Head of caudate nucleus (tissue), 42 donors: ENCODE data around the gene PRR30.

Experiments
- DNase-seq, 42 donors: peaks; one replicate each; pipeline versions ENCODE4 v3.0.0 to v3.0.0-alpha.2; 2020 to 2021; ENCODE audit warnings: mixed read lengths in 7 of 42
- intact Hi-C: fragments of 100-400 bp; cut with DNase I; formaldehyde crosslinking; loops from one replicate; pipeline ENCODE4 v1.15.0; 2022

PRR30 gene

GRCh38 chr2:27159271-27159670, 20.1 kb upstream of the PRR30 start:
- intact Hi-C loops: no loop called here
- DNase-seq: peak in 1 of 42 donors; percentile 28

- no peak for DNase-seq
- intact Hi-C loops: no loop called here
These were observed 19.3 kb upstream of the PRR30 start for GRCh38 chr2:27158468-27158867.

- intact Hi-C loops: no loop called here
- DNase-seq: peak in 1 of 42 donors; percentile 3
These were observed 15.9 kb upstream of the PRR30 start for GRCh38 chr2:27155069-27155520.

- DNase-seq: peak in 1 of 42 donors; percentile 0
- intact Hi-C loops: no loop called here
These were observed 15.3 kb upstream of the PRR30 start for GRCh38 chr2:27154488-27154887.

DNA sequence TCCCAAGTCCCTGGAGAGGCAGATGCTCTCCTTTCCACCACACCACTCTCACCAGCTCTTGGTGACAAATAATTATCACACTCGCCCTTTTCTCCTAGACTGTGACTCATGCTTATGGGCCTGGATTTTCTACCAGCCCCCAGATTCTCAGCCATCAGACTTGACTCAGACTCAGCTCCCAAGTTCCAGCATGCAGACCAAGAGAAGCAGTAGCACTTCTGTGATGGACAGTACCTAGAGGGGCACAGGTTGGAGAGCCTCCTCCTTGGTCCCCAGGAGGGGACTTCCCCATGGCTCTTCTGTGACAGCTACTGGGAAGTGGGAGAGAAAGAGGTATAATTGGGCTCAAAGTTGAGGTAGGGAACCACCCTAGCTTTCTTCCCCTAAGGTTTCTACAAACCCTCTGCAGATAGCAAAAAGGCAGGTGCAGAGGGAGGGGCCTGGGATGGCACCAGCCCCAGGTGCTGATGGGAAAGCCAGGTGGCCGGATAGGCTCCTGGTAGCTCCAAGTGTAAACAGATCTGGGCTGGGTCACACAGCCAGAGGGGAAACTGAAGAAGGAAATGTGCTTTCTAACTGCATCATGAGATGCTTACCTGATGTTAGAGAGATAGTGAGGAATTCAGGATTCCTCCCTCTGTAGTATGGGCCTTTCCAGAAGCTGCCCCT, 13.7 kb upstream of the PRR30 start:
- intact Hi-C loops: no loop called here
- DNase-seq: peak in 1 of 42 donors; percentile 28

GRCh38 chr2:27152102-27152795, 13.0 kb upstream of the PRR30 start:
- intact Hi-C loops: no loop called here
- no peak for DNase-seq

GRCh38 chr2:27150639-27151230, 11.5 kb upstream of the PRR30 start:
- DNase-seq: no peak
- intact Hi-C loops: no loop called here

DNA sequence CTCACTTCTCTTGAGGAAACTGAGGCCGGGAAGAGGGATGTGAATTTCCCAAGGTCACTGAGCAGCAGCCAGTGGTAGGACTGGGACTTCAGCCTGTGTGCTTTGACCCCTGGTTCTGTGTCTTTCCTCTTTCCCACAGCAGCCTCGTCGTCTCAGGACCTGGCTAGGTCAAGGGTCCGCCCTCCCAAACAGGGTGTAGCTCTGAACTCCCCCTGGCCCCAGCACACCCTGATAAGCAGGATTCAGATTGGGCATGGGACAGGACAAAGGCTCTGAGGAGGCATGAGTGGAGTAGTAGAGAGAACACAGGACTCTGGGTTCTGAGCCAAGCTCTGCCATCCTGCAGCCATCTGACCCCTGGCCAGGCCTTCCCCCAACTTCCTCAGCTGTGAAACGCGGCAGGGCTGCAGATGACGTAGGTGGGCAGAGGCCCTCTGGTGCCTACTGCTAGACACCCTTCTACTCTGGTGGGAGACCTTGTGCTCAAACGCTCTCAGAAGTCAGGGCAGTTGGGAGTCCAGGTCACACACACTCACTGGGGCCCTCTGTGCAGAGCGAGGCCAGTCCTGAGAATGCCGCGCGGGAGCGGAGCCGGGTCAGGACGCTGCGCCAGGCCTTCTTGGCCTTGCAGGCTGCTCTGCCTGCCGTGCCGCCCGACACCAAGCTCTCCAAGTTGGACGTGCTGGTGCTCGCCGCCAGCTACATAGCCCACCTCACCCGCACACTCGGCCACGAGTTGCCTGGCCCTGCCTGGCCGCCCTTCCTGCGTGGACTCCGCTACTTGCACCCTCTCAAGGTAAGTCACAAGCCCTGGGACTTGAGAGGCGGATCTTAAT, 10.6 kb upstream of the PRR30 start:
- intact Hi-C loops: no loop called here
- no peak for DNase-seq

DNA sequence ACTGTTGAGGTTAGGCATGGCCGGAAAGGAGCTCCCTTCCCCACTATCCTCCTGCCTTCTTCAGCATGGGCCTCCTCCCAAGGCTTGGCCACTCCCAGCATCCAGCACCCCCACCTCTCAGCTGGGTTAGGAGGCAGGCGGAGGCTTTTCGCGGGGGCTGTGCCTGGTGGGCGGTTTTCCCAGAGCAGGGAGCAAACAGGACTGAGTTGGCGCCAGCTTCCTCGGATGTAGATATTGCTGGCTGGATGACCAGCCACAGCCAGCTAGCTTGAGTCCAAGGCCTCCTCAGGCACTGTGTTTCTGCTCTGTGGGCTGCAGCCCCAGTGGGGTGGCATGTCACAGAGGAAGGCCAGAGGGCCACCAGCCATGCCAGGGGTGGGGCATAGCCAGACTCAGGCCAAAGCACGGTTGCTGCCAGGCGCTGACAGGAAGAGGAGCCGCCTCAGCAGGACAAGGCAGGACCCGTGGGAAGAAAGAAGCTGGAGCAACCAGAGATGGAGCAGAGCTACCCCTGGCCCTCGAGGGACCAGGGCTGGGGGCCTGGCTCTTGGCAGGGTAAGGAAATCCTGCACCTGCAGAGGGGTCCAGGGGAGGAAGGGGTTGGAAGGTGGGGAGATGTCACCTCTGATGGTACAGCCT, 9.7 kb upstream of the PRR30 start, which contains the start of gene TCF23:
Gene TCF23 (plus strand): TSS at position 204 of the 639 bp plus-strand sequence. CDS start 130 bp downstream, at position 334.
- DNase-seq: no peak
- intact Hi-C loops: no loop called here

DNA sequence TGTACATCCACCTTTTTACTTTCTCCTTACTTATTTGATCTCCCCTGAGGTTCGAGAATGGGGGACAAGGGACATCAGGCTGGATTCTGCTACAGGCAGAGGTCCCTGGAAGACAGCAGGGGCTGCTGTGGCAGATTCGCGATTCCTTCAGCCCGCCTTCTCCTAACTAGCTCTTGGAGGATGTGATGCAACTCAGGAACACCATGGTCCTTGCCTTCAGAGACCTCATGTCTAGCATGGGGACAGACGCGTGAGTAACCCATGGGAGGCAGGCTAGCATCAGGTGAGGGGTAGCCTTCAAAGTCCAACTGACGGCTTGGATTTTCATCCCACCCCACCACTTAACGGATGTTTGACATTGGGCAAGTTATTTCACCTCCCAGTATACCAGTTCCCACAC, 8.7 kb upstream of the PRR30 start:
- intact Hi-C loops: no loop called here
- no peak for DNase-seq

GRCh38 chr2:27145682-27146081, 6.5 kb upstream of the PRR30 start:
- intact Hi-C loops: no loop called here
- DNase-seq: no peak

DNA sequence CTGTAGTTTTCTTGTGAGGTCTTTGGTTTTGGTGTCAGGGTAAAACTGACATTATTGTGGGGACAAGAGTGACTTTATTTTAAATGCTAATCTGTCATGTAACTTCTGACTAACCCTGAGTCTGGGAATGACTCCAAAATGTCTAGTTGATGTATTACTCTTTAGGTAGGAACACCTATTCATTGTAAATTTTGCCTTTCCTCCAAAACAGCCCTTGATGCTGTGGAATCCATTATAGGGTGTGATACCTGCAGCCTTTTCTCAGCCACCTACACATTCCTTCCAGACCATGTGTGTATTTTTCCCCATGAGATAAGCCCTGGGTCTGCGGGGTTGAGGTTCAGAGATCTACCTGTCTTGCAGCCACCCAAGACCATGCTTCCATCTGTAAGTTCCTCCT, 4.1 kb upstream of the PRR30 start:
- intact Hi-C loops: no loop called here
- no peak for DNase-seq

GRCh38 chr2:27138111-27138510, 1.1 kb downstream of the PRR30 start:
- no peak for DNase-seq
- intact Hi-C loops: no loop called here

- intact Hi-C loops: no loop called here
- DNase-seq: no peak
These were observed 1.8 kb downstream of the PRR30 start for GRCh38 chr2:27137322-27137935.

- intact Hi-C loops: no loop called here
- DNase-seq: no peak
These were observed 2.5 kb downstream of the PRR30 start for GRCh38 chr2:27136751-27137150.

DNA sequence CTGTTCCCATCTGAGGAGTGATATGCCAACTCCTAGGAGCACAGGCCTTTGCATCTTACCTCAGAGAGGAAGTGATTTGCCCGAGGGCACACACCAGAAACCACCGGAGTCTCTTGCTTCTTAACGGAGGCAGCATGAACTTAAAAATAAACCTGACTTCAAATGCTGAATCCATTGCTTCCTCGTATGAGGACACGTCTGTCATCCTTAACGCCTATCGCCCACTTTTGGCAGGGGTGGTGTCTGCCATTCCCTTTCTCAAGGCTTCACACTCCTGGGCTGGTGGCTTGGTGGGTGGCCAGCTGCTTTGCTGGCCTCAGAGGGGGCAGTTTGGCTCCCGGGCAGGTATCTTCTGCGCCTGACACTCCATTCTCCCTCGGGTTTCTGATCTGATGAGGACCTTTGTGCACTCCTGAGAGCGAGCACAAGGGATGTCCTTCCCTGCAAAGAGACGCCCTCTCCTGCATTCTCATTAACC, 3.7 kb downstream of the PRR30 start:
- DNase-seq: no peak
- intact Hi-C loops: no loop called here

- intact Hi-C loops: loop anchor here (5.0 kb wide), 1 partner anchor 77 kb away; the partner anchor contains the start of genes ATRAID and SLC5A6
- DNase-seq: no peak
These were observed 4.3 kb downstream of the PRR30 start for GRCh38 chr2:27134781-27135477.
